HCT116 (cell line): ENCODE results near the gene CUX1. TPM values are rescaled to one million over a fixed set of nuclear protein-coding genes. Genes with fewer than 3 reads are reported as not detected.
"Not testable (repeated sequence)": the region's sequence is repeated elsewhere in the genome, so short reads cannot be mapped to it uniquely, and the experiment has no call there.

Source experiments
- ATAC-seq: fragments of 200-7000 bp; cut with Tn5 transposase; 2 replicates; pipeline ENCODE4 v1.9.1; 2020; ENCODE audit warnings: mild to moderate bottlenecking, moderate library complexity
- BruUV-seq: library from RNA; stranded (reverse); fragments of 400-500 nt; replicated peaks from 2 replicates; lab custom pipeline; 2021; lab: Mats Ljungman, UMichigan
- CTCF ChIA-PET: fragments of 300-600 bp; sonication (Branson Sonifier 250); formaldehyde crosslinking; loops from one replicate; lab custom pipeline; 2021; ENCODE audit warnings: antibody characterized with exemption; lab: Charles Lee
- POLR2A ChIA-PET: fragments of 300-600, 350-600 bp; sonication (Branson Sonifier 250); formaldehyde crosslinking; loops from one replicate; lab custom pipeline; 2021; ENCODE audit warnings: antibody characterized with exemption; lab: Charles Lee
- RAD21 ChIA-PET, 2 experiments: fragments of 300-600 bp; sonication (Branson Sonifier 250); formaldehyde crosslinking; loops; one replicate each; lab custom pipeline; 2023; ENCODE audit warnings: low total read pairs in 2 of 2; ENCODE audit not compliant: uncharacterized antibody in 2 of 2, unreplicated experiment in 2 of 2, low non-redundant PET in 1 of 2; lab: Charles Lee
- DNase-seq: peaks from one replicate; pipeline ENCODE4 v3.0.0-alpha.2; 2010; ENCODE audit warnings: low read depth, low spot score
- H2AFZ ChIP-seq: fragments of 200-600 bp; shearing (Covaris generic), sonication (generic); 2 replicates; pipeline ENCODE4 v1.6.1; 2017; ENCODE audit warnings: low read depth, mixed run types, mixed read lengths, antibody characterized with exemption, low read length; ENCODE audit not compliant: poor library complexity, severe bottlenecking
- H3K27ac ChIP-seq: 2 replicates; pipeline ENCODE4 v1.5.1; 2012; ENCODE audit warnings: low read depth, low read length
- H3K27me3 ChIP-seq: fragments of 200-600 bp; sonication (generic); 2 replicates; pipeline ENCODE4 v1.6.1; 2016; ENCODE audit warnings: mixed run types, low read length, mixed read lengths; ENCODE audit not compliant: insufficient read depth
- H3K36me3 ChIP-seq, 2 experiments: fragments of 200-500 bp in 1 of 2; fragments of 200-600 bp in 1 of 2; sonication (Bioruptor generic) in 1 of 2; sonication (generic) in 1 of 2; 2 replicates each; pipeline versions ENCODE4 v1.5.1 to v1.6.1; 2014 to 2016; ENCODE audit warnings: low read length in 2 of 2, inconsistent platforms in 1 of 2, mixed read lengths in 1 of 2, mixed run types in 1 of 2; ENCODE audit not compliant: insufficient read depth in 2 of 2, control insufficient read depth in 1 of 2
- H3K4me1 ChIP-seq, 2 experiments: fragments of 200-600 bp in 1 of 2; sonication (generic) in 1 of 2; 2 replicates each; pipeline versions ENCODE4 v1.5.1 to v1.6.1; 2012 to 2017; ENCODE audit warnings: low read length in 2 of 2, inconsistent platforms in 1 of 2, mild to moderate bottlenecking in 1 of 2, mixed read lengths in 1 of 2, mixed run types in 1 of 2, moderate library complexity in 1 of 2; ENCODE audit not compliant: insufficient read depth in 2 of 2, control insufficient read depth in 1 of 2
- H3K4me2 ChIP-seq: fragments of 200-600 bp; sonication (generic); 2 replicates; pipeline ENCODE4 v1.6.1; 2017; ENCODE audit warnings: mixed run types, low read length, mixed read lengths
- H3K4me3 ChIP-seq, 2 experiments: fragments of 200-600 bp in 1 of 2; sonication (generic) in 1 of 2; replicated peaks in 1 of 2; 2 replicates each; pipeline ENCODE4 v1.5.1; 2011 to 2016; ENCODE audit warnings: low read length in 2 of 2, control low read depth in 1 of 2, low read depth in 1 of 2, mild to moderate bottlenecking in 1 of 2, mixed read lengths in 1 of 2, mixed run types in 1 of 2
- H3K79me2 ChIP-seq: fragments of 200-600 bp; sonication (generic); 2 replicates; pipeline ENCODE4 v1.6.1; 2017; ENCODE audit warnings: mild to moderate bottlenecking, mixed run types, low read length, moderate library complexity, mixed read lengths; ENCODE audit not compliant: insufficient read depth
- H3K9ac ChIP-seq: fragments of 200-600 bp; sonication (generic); 2 replicates; pipeline ENCODE4 v1.6.1; 2016; ENCODE audit warnings: low read length, mixed read lengths
- H3K9me2 ChIP-seq: fragments of 200-600 bp; sonication (generic), shearing (Covaris generic); 2 replicates; pipeline ENCODE4 v1.6.1; 2017; ENCODE audit warnings: mixed run types, mild to moderate bottlenecking, moderate library complexity; ENCODE audit not compliant: insufficient read depth
- H3K9me3 ChIP-seq, 2 experiments: fragments of 200-500 bp in 1 of 2; fragments of 200-600 bp in 1 of 2; sonication (Bioruptor generic) in 1 of 2; sonication (generic) in 1 of 2; 2 replicates each; pipeline ENCODE4 v1.6.1; 2014 to 2017; ENCODE audit warnings: low read length in 2 of 2, mixed read lengths in 2 of 2, inconsistent platforms in 1 of 2, low read depth in 1 of 2, mild to moderate bottlenecking in 1 of 2, mixed run types in 1 of 2, moderate library complexity in 1 of 2; ENCODE audit not compliant: control insufficient read depth in 1 of 2, insufficient read depth in 1 of 2
- H4K20me1 ChIP-seq: fragments of 200-600 bp; sonication (generic), shearing (Covaris generic); 2 replicates; pipeline ENCODE4 v1.6.1; 2017; ENCODE audit warnings: mixed run types, mild to moderate bottlenecking, moderate library complexity; ENCODE audit not compliant: insufficient read depth
- CEBPB ChIP-seq: IDR thresholded peaks from 2 replicates; pipeline ENCODE4 v1.6.1; 2012; ENCODE audit warnings: low read depth
- ELF1 ChIP-seq: IDR thresholded peaks from 2 replicates; pipeline ENCODE4 v1.6.1; 2012; ENCODE audit warnings: low read depth, borderline replicate concordance
- POLR2AphosphoS5 ChIP-seq: IDR thresholded peaks from 2 replicates; pipeline ENCODE4 v1.6.1; 2011; ENCODE audit warnings: mild to moderate bottlenecking, low read depth, low read length, moderate library complexity
- RAD21 ChIP-seq: IDR thresholded peaks from 2 replicates; pipeline ENCODE4 v1.6.1; 2012; ENCODE audit warnings: low read depth, mild to moderate bottlenecking
- SIN3A ChIP-seq: IDR thresholded peaks from 2 replicates; pipeline ENCODE4 v1.6.1; 2012; ENCODE audit warnings: low read depth
- SP1 ChIP-seq: IDR thresholded peaks from 2 replicates; pipeline ENCODE4 v1.6.1; 2012; ENCODE audit warnings: low read depth
- SRF ChIP-seq: IDR thresholded peaks from 2 replicates; pipeline ENCODE4 v1.6.1; 2012; ENCODE audit warnings: low read depth
- TCF7L2 ChIP-seq: IDR thresholded peaks from 2 replicates; pipeline ENCODE4 v1.7.0; 2011; ENCODE audit warnings: borderline replicate concordance, inconsistent platforms; ENCODE audit not compliant: insufficient read depth, insufficient read length; ENCODE audit errors: extremely low read depth
- ZBTB33 ChIP-seq: IDR thresholded peaks from 2 replicates; pipeline ENCODE4 v1.6.1; 2011; ENCODE audit warnings: mild to moderate bottlenecking, low read length, moderate library complexity; ENCODE audit not compliant: insufficient replicate concordance; ENCODE audit errors: extremely low read depth
- ZFX ChIP-seq: fragments of 450-650 bp; IDR thresholded peaks from 2 replicates; pipeline ENCODE4 v1.6.1; 2017
- ZNF274 ChIP-seq: fragments of 200-500 bp; sonication (Bioruptor generic); IDR thresholded peaks from 2 replicates; pipeline ENCODE4 v1.6.1; 2014; ENCODE audit warnings: mild to moderate bottlenecking, low read depth, low read length, inconsistent platforms
- intact Hi-C: fragments of 100-400 bp; cut with micrococcal nuclease; formaldehyde crosslinking; loops from 2 replicates; pipeline ENCODE4 v1.10.0; 2022
- total RNA-seq: library from RNA; stranded (reverse); gene quantifications from one replicate; pipeline ENCODE4 v1.2.1, GENCODE V29; 2021; ENCODE audit not compliant: unreplicated experiment
- TF ChIP-seq, protein P1 (sequence below), 3 experiments: fragments of 200-600 bp in 1 of 3; sonication (generic) in 1 of 3; IDR thresholded peaks in 2 of 3; conservative IDR thresholded peaks in 1 of 3; 2 replicates each; pipeline ENCODE4 v1.5.1; 2012 to 2017; ENCODE audit warnings: low read depth in 2 of 3, low read length in 2 of 3, antibody characterized with exemption in 1 of 3, borderline replicate concordance in 1 of 3, control low read depth in 1 of 3, mild to moderate bottlenecking in 1 of 3, mixed read lengths in 1 of 3, mixed run types in 1 of 3, moderate library complexity in 1 of 3; ENCODE audit not compliant: insufficient read depth in 1 of 3

Gene CUX1
- total RNA-seq, 1 experiment from 2014 or later: 68.9 TPM

- no peak for TF ChIP-seq CEBPB
- no peak for TF ChIP-seq ZBTB33
- no peak for TF ChIP-seq SIN3A
- TF ChIP-seq RAD21: no peak
- no peak for TF ChIP-seq SP1
Measured at GRCh38 chr7:101820703-101821102, 3.3 kb downstream of the CUX1 start (continued).

DNA sequence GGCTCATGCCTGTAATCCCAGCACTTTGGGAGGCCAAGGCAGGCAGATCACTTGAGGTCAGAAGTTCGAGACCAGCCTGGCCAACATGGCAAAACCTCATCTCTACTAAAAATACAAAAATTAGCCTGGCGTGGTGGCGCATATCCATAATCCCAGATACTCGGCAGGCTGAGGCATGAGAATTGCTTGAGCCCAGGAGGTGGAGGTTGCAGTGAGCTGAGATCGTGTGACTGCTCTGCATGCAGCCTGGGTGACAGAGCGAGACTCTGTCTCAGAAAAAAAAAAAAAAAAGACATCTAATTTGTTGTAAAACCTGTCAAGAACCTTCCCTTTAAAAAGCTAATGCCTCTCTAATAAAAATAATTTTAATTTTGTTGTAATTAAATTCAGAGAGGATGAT, 5.2 kb downstream of the CUX1 start:
- not testable (repeated sequence) for H3K9me3 ChIP-seq

DNA sequence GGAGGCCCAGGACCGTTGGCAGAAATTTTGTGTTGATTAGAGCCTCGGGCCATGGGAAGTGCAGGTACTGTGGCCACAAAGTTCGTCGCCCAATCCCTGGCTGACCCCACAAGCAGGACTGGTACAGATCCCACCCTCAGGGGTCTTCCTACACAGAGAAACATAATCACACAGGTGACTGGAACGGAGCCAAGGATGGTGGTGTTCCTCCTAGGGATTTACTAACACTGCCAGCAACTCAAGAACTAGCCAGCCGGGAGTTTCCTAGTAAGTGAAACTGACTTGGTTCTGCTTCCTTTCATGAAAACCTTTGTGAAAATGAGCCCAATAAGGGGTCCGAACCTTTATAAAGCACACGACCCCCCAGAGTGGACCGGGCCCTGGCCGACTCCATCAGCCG, 5.7 kb downstream of the CUX1 start:
- H3K4me3 ChIP-seq: no peak overlapping the region
- no peak overlapping the region for H3K4me2 ChIP-seq
- no peaks in the 10 kb centered on the region for H3K9me2 ChIP-seq
- H3K9ac ChIP-seq: no peak overlapping the region
- TF ChIP-seq TCF7L2: no peak
- no peak for TF ChIP-seq ZNF274
- no peak for TF ChIP-seq SRF
- TF ChIP-seq POLR2AphosphoS5: no peak
- no peak for TF ChIP-seq ELF1
- no peak for TF ChIP-seq CEBPB
- no peak for TF ChIP-seq ZFX
- TF ChIP-seq, protein P1, sequence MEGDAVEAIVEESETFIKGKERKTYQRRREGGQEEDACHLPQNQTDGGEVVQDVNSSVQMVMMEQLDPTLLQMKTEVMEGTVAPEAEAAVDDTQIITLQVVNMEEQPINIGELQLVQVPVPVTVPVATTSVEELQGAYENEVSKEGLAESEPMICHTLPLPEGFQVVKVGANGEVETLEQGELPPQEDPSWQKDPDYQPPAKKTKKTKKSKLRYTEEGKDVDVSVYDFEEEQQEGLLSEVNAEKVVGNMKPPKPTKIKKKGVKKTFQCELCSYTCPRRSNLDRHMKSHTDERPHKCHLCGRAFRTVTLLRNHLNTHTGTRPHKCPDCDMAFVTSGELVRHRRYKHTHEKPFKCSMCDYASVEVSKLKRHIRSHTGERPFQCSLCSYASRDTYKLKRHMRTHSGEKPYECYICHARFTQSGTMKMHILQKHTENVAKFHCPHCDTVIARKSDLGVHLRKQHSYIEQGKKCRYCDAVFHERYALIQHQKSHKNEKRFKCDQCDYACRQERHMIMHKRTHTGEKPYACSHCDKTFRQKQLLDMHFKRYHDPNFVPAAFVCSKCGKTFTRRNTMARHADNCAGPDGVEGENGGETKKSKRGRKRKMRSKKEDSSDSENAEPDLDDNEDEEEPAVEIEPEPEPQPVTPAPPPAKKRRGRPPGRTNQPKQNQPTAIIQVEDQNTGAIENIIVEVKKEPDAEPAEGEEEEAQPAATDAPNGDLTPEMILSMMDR (IDR thresholded peaks at IDR 0.05 in 2 of 3, conservative IDR thresholded peaks at IDR 0.05 in 1 of 3; ENCODE audit: borderline replicate concordance in 1 of 3, insufficient read depth in 1 of 3, low read depth in 2 of 3, low read length in 2 of 3): no peak
- no peak for TF ChIP-seq ZBTB33
- TF ChIP-seq SP1: no peak
- H3K36me3 ChIP-seq: no peaks in the 10 kb centered on the region; a peak in 1 of 4 replicates
- no peak overlapping the region for H2AFZ ChIP-seq
- no peaks in the 10 kb centered on the region for H3K27me3 ChIP-seq
- no peak for DNase-seq
- ATAC-seq: no peak
- peaks cover 4% of the 10 kb centered on the region for H4K20me1 ChIP-seq
- ChIA-PET CTCF (no interaction called here), POLR2A (no interaction called here), RAD21 (no interaction called here)
- no peak overlapping the region for H3K27ac ChIP-seq
- intact Hi-C loops: no loop called here
- H3K9me3 ChIP-seq: no peaks in the 10 kb centered on the region
- H3K79me2 ChIP-seq: peaks cover 99% of the 10 kb centered on the region
- peaks cover 9 to 17% of the 10 kb centered on the region in 2 experiments for H3K4me1 ChIP-seq
- no TSS peak for BruUV-seq

More for the DNA sequence above, 5.2 kb downstream of the CUX1 start:
- H3K9ac ChIP-seq, POLR2A ChIA-PET, H3K9me2 ChIP-seq, H3K36me3 ChIP-seq, H3K4me3 ChIP-seq, DNase-seq, RAD21 ChIA-PET, H3K27me3 ChIP-seq, BruUV-seq, H4K20me1 ChIP-seq, H2AFZ ChIP-seq, ATAC-seq, H3K4me2 ChIP-seq, CTCF ChIA-PET, H3K27ac ChIP-seq, intact Hi-C loops: not testable (repeated sequence)
- peaks cover 13 to 22% of the 10 kb centered on the region in 2 experiments for H3K4me1 ChIP-seq
- H3K79me2 ChIP-seq: peaks cover 99% of the 10 kb centered on the region
